Ovary (tissue), 9 donors: ENCODE measurements around the gene PEX5. TPM values are rescaled to one million over a fixed set of nuclear protein-coding genes. Genes with fewer than 3 reads are reported as not detected.

ENCODE experiments used
- DNase-seq, 5 donors: peaks; one replicate each; pipeline ENCODE4 v3.0.0-alpha.2; 2019 to 2020
- H3K27ac ChIP-seq, 2 donors: fragments of 200-600 bp; one replicate each; pipeline versions ENCODE4 v1.5.1 to v1.8.0; 2019 to 2022
- H3K27me3 ChIP-seq: fragments of 200-600 bp; one replicate; pipeline ENCODE4 v1.8.0; 2022
- H3K36me3 ChIP-seq: fragments of 200-600 bp; sonication (generic); one replicate; pipeline ENCODE4 v1.5.1; 2019
- H3K4me1 ChIP-seq: one replicate; pipeline ENCODE4 v1.8.1; 2013; ENCODE audit warnings: mild to moderate bottlenecking, moderate library complexity; ENCODE audit not compliant: insufficient read depth
- H3K4me3 ChIP-seq: fragments of 200-600 bp; sonication (generic); one replicate; pipeline ENCODE4 v1.5.1; 2017
- H3K9me3 ChIP-seq, 2 donors: fragments of 200-600 bp in 1 of 2; sonication (generic) in 1 of 2; one replicate each; pipeline versions ENCODE4 v1.5.1 to v1.8.1; 2013 to 2019; ENCODE audit warnings: mild to moderate bottlenecking in 1 of 2, moderate library complexity in 1 of 2
- CTCF ChIP-seq, 3 donors: fragments of 450-650 bp in 2 of 3; fragments of 200-600 bp in 1 of 3; IDR thresholded peaks; one replicate each; pipeline versions ENCODE4 v1.5.1 to v1.8.0; 2016 to 2022; ENCODE audit warnings: antibody characterized with exemption in 3 of 3, mild to moderate bottlenecking in 1 of 3
- EP300 ChIP-seq: sonication (generic); formaldehyde crosslinking; IDR thresholded peaks from one replicate; pipeline ENCODE4 v1.6.1; 2017; ENCODE audit warnings: antibody characterized with exemption
- POLR2A ChIP-seq: fragments of 450-650 bp; IDR thresholded peaks from one replicate; pipeline ENCODE4 v1.6.1; 2017; ENCODE audit warnings: antibody characterized with exemption, mild to moderate bottlenecking, moderate library complexity
- WGBS, 3 donors: extraction: QIAGEN DNeasy Blood & Tissue Kit in 1 of 3; methylation state at CpG; one replicate each; pipeline versions ENCODE4 v1.1.5 to v1.1.7; 2013 to 2017; 5-methylcytosine and 5-hydroxymethylcytosine counted together
- intact Hi-C, 4 donors: fragments of 100-400 bp; cut with DNase I; formaldehyde crosslinking; loops; one replicate each; pipeline versions ENCODE4 v1.11.0 to v1.15.1; 2022 to 2023
- polyA plus RNA-seq, 2 donors: library from polyadenylated mRNA; stranded (reverse); fragments of 200-250 nt in 1 of 2; fragments of 350-450 nt in 1 of 2; fragmentation: Illumina TruSeq in 1 of 2; extraction: RNeasy Lipid Tissue Mini Kit (QIAGEN cat#74804) in 1 of 2; gene quantifications; one replicate each; pipeline ENCODE4 v1.2.3, GENCODE V29; 2013 to 2014
- total RNA-seq, 7 donors: library from RNA; depleted of rRNA in 2 of 7; stranded (reverse); fragments of >200 nt in 2 of 7; fragmentation: NEBNext Ultra II Directional in 3 of 7; extraction: Animal tissue kit (Norgen Biotek cat#: 25700) in 3 of 7; gene quantifications; one replicate each; pipeline versions ENCODE4 v1.1.0 to v1.2.4, GENCODE V29; 2016 to 2023
- donor health status: DM: no; HTN: no; CAD: no; lungs with moderate emphysema.
- donor health status: DM: no; HTN: no; CAD: no.
- donor health status: Bipolar disorder and iron deficiency.
- donor health status: DM: yes; HTN: yes; CAD: no.
- donor health status: DM: no; HTN: no; CAD: no.
- donor health status: DM: yes; HTN: yes; CAD: no.

The PEX5 gene
- total and polyA plus RNA-seq, 9 donors = 23.0 to 71.4 (median 58.1) TPM

- intact Hi-C loops = no loop called here
- no peak overlapping the region for H3K27ac ChIP-seq
- DNase-seq = no peak
- no peaks in the 10 kb centered on the region for H3K9me3 ChIP-seq
- no peak for TF ChIP-seq EP300
- no peak for TF ChIP-seq CTCF (IDR thresholded peaks at IDR 0.05)
- no peak for TF ChIP-seq POLR2A
- H3K4me3 ChIP-seq = no peak overlapping the region
- H3K36me3 ChIP-seq = peaks cover 4% of the 10 kb centered on the region
- H3K4me1 ChIP-seq = no peaks in the 10 kb centered on the region
- no peaks in the 10 kb centered on the region for H3K27me3 ChIP-seq
Measured at GRCh38 chr12:7205091-7205490, 15.6 kb downstream of the PEX5 start.

DNA sequence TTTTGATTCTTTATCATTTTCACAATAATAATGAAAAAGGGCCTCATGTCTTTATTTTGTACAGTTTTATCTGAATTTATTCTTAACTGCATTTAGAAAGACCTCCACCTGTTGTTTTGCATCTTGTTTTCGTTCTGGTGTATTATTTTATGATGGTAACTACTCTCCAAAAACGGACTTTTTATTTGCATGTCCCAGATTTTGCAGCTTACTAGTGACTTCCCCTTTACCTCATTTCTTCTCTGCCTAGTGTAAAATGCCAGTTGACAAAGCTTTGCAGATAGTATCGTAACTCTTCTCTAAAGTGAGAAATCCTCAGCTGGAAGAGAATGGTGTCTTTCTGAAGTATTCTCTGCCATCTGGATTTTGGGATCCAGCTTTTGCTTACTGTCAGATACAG is 17.2 kb downstream of the PEX5 start:
- intact Hi-C loops = no loop called here
- peaks cover 7% of the 10 kb centered on the region for H3K36me3 ChIP-seq
- no peak for TF ChIP-seq CTCF (IDR thresholded peaks at IDR 0.05)

DNA sequence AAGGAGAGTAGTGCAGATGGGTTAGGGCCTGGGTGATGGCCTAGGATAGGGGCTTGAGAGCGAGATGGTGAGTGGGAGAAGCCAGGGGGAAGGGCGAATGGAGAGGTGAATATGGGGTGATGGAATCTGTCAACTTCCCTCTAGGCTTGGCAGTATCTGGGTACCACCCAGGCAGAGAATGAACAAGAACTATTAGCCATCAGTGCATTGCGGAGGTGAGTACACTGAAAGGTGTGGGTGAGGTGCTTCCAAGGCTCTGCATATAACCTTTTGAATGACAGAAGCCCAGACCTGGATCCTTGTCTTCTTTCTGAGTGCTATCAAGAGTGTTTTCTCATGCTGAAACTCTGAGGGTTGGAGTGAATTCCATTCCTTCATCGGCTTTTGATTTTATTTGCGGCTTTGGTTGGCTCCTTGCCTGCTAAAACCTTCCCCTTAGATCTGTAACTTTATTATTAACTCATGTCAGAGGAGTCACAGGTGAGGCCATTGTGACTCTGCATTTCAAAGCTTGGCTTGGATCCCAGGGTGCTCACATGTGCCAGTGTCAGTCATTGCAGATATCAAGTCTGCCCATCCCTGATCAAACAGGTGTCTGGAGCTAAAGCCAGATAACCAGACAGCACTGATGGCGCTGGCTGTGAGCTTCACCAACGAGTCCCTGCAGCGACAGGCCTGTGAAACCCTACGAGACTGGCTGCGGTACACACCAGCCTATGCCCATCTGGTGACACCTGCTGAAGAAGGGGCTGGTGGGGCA is 18.6 kb downstream of the PEX5 start:
- WGBS, 3 donors = 93 to 96% (median 94%) methylated on average over 10 of the region's 10 CpGs
- no peak overlapping the region for H3K4me3 ChIP-seq
- TF ChIP-seq POLR2A = no peak
- TF ChIP-seq CTCF (IDR thresholded peaks at IDR 0.05) = no peak
- no peak for TF ChIP-seq EP300
- H3K9me3 ChIP-seq = no peaks in the 10 kb centered on the region
- no peak overlapping the region for H3K27ac ChIP-seq
- no peaks in the 10 kb centered on the region for H3K27me3 ChIP-seq
- peaks cover 7% of the 10 kb centered on the region for H3K36me3 ChIP-seq
- no peak for DNase-seq
- intact Hi-C loops = no loop called here
- no peaks in the 10 kb centered on the region for H3K4me1 ChIP-seq

More for the DNA sequence above, 17.2 kb downstream of the PEX5 start:
- DNase-seq = no peak
- no peaks in the 10 kb centered on the region for H3K4me1 ChIP-seq
- H3K4me3 ChIP-seq = no peak overlapping the region
- 54 to 71% (median 58%) methylated on average over 3 of the region's 3 CpGs for WGBS, 3 donors
- H3K27me3 ChIP-seq = no peaks in the 10 kb centered on the region
- no peaks in the 10 kb centered on the region for H3K9me3 ChIP-seq
- H3K27ac ChIP-seq = no peak overlapping the region

- DNase-seq = no peak
- no peak for TF ChIP-seq EP300
- no peaks in the 10 kb centered on the region for H3K27me3 ChIP-seq
- no peak overlapping the region for H3K27ac ChIP-seq
- intact Hi-C loops = no loop called here
- no peaks in the 10 kb centered on the region for H3K4me1 ChIP-seq
- H3K9me3 ChIP-seq = no peaks in the 10 kb centered on the region
- no peak overlapping the region for H3K4me3 ChIP-seq
- 96 to 97% (median 97%) methylated on average over 13 to 14 of the region's 14 CpGs for WGBS, 3 donors
- H3K36me3 ChIP-seq = peaks cover 7% of the 10 kb centered on the region
Measured at GRCh38 chr12:7209958-7210357, 20.5 kb downstream of the PEX5 start.

GRCh38 chr12:7210642-7211151 is 21.2 kb downstream of the PEX5 start:
- 94 to 95% (median 95%) methylated on average over 6 of the region's 6 CpGs for WGBS, 3 donors
- TF ChIP-seq EP300 = no peak
- TF ChIP-seq POLR2A = no peak
- TF ChIP-seq CTCF (IDR thresholded peaks at IDR 0.05) = no peak
- Histone ChIP-seq H3K27me3 (no peaks in the 10 kb centered on the region), H3K27ac (no peak overlapping the region), H3K4me1 (no peaks in the 10 kb centered on the region), H3K9me3 (no peaks in the 10 kb centered on the region), H3K4me3 (no peak overlapping the region), H3K36me3 (peaks cover 7% of the 10 kb centered on the region)
- intact Hi-C loops = no loop called here
- DNase-seq = no peak
